GM19035 (cell line): ENCODE results near the gene PATJ.
"Not testable (repeated sequence)": the region's sequence is repeated elsewhere in the genome, so short reads cannot be mapped to it uniquely, and the experiment has no call there.

Experiments
- ATAC-seq: cut with Tn5 transposase; IDR thresholded peaks from one replicate; pipeline ENCODE4 v1.9.1; 2021; ENCODE audit not compliant: unreplicated experiment

Gene PATJ

GRCh38 chr1:61935516-61935915 lies 193.2 kb downstream of the PATJ start:
- ATAC-seq, result no peak

GRCh38 chr1:61936839-61937238 lies 194.6 kb downstream of the PATJ start:
- ATAC-seq, result no peak

GRCh38 chr1:61941794-61942193 lies 199.5 kb downstream of the PATJ start:
- no peak for ATAC-seq

- ATAC-seq, result no peak
These were observed 200.6 kb downstream of the PATJ start for GRCh38 chr1:61942856-61943255.

- not testable (repeated sequence) for ATAC-seq
These were observed 206.4 kb downstream of the PATJ start for GRCh38 chr1:61948685-61949084.

- no peak for ATAC-seq
These were observed 208.1 kb downstream of the PATJ start for GRCh38 chr1:61950418-61950817.

- no peak for ATAC-seq
These were observed 209.7 kb downstream of the PATJ start for GRCh38 chr1:61951731-61952580.

- no peak for ATAC-seq
These were observed 210.4 kb downstream of the PATJ start for GRCh38 chr1:61952675-61953074.

GRCh38 chr1:61953076-61953789 lies 211.0 kb downstream of the PATJ start:
- ATAC-seq, result no peak

GRCh38 chr1:61953790-61954150 lies 211.5 kb downstream of the PATJ start:
- ATAC-seq, result no peak

GRCh38 chr1:61955261-61955660 lies 213.0 kb downstream of the PATJ start:
- no peak for ATAC-seq

GRCh38 chr1:61956016-61956645 lies 213.9 kb downstream of the PATJ start:
- ATAC-seq, result no peak

GRCh38 chr1:61956784-61957183 lies 214.5 kb downstream of the PATJ start:
- ATAC-seq, result no peak

- ATAC-seq, result no peak
These were observed 218.7 kb downstream of the PATJ start for GRCh38 chr1:61961009-61961408.

- no peak for ATAC-seq
These were observed 220.4 kb downstream of the PATJ start for GRCh38 chr1:61962631-61963030.

- not testable (repeated sequence) for ATAC-seq
These were observed 224.4 kb downstream of the PATJ start for GRCh38 chr1:61966450-61967225.

- no peak for ATAC-seq
These were observed 225.5 kb downstream of the PATJ start for GRCh38 chr1:61967750-61968149.

GRCh38 chr1:61968869-61969268 lies 226.6 kb downstream of the PATJ start:
- ATAC-seq, result no peak

- ATAC-seq, result no peak
These were observed 231.0 kb downstream of the PATJ start for GRCh38 chr1:61973100-61973837.

GRCh38 chr1:61975638-61976037 lies 233.4 kb downstream of the PATJ start:
- no peak for ATAC-seq
